Stimulated activated CD8-positive, alpha-beta memory T cell treated with anti-CD3 and anti-CD28 coated beads, Interleukin-12 subunit alpha, Interleukin-12 subunit beta, amount 100 ng/mL, for 1 hour (primary cell): ENCODE data around the gene PABPN1L.
"Not testable (repeated sequence)": the region's sequence is repeated elsewhere in the genome, so short reads cannot be mapped to it uniquely, and the experiment has no call there.

ENCODE experiments used
- DNase-seq: peaks from one replicate; pipeline ENCODE4 v3.0.0-alpha.2; 2020; ENCODE audit warnings: low read depth

PABPN1L gene

GRCh38 chr16:88827727-88828126 is 38.7 kb downstream of the PABPN1L start:
- DNase-seq, result no peak

- no peak for DNase-seq
Observed at GRCh38 chr16:88826070-88826840, 40.2 kb downstream of the PABPN1L start.

- DNase-seq, result no peak
Observed at GRCh38 chr16:88825146-88825545, 41.3 kb downstream of the PABPN1L start.

DNA sequence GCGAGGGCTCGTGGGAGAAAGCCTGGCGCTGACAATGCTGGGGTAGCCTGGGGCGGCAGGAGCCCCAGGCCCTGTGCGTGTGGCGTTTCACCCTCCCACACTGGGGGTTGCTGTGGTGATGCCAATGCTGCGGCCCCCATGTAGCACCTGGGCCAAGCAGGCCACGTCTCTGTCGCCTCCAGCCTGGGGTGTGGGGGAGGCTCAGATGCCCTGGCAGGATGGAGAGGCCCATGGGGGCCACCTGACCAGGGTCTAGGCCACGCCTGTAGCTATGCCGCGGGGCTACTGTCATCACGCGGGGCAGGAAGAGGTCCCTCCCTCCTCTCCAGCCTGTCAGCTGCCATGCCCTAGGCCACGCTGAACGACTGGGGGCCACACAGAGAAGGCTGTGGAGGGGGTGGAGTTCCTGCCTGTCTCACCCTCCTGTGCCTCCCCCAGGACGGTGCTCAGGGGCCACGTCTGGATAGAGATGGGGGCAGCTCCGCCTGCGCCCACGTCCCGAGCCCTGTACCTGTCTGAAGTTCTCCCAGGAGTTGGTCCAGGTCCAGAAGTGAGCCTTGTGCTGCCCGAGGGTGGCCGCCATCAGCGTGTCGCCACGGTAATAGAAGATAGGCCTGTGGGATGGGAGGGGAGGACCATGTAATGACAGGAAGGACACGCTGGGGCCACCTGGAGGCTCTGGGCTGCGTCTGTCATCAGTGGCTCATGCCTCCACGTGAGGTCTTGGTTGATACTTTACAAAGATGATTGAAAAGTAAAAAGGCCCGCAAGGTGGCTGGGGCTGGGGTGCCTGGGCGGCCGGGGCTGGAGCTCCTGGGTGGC is 42.0 kb downstream of the PABPN1L start:
- no peak for DNase-seq

- not testable (repeated sequence) for DNase-seq
Observed at GRCh38 chr16:88823646-88824045, 42.8 kb downstream of the PABPN1L start.

DNA sequence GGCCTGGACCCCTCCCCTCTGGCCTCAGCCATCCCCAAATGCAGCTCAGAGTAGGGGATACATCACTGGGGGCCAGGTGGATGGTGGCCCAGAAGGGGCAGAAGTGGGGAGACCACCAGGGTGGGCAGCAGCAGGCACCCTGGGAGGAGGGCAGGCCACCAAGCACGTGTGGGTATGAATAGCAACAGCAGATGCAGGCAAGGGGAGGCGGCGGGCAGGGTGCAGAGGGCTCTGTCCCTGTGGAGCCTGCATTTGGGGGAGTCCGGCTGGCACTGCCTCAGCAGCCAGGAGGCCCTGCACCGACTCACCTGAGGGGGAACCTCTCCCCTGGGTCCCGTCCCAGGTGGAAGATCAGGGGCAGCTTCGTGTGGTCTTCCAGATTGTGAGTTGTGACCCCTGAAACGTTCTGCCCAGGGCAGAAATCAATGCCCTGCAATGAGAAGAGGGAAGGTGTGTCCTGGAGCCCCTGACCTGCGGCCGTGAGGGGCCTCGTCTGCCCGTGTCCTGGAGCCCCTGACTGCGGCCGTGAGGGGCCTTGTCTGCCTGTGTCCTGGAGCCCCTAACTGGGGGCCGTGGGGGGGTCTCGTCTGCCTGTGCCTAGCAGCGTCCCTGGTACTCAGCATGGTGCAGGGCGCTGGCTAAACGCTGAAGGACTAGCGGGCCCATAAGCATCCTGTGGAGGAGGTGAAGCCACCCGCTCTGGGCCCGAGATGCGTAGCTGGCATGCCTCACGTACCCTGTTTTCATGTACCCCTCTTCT is 44.0 kb downstream of the PABPN1L start:
- no peak for DNase-seq

DNA sequence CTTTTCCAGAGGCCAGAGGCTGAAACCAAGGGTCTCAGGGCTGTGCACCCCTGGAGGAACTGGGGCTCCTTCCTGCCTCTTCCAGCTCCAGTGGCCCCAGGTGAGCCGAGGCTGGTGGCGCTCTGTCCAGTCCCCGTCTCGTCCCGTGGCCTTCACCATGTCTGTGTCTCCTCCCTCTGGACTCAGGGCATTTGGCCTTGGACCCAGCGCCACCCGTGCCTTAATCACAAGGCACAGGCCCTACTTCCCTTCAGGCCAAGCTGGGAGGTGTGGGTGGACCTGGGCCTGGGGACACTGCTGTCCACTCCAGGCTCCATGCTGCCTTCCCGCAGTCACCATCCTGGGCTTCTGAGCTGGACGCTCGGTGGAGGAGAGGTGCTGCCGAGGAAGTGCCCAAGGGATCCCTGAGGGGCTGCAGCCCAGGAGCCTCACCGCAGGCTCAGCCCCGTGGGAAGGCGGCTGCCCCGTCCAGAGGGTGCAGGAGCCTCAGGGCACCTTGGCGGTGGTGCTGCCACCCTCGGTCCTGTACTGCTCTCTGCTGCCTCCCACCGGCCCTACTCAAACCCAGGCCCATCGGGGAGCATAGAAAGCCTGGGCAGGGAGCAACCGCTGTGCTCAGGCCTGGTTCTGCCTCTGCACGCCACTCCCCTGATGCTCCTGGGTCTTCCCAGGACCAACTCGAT is 45.2 kb downstream of the PABPN1L start:
- DNase-seq, result no peak

DNA sequence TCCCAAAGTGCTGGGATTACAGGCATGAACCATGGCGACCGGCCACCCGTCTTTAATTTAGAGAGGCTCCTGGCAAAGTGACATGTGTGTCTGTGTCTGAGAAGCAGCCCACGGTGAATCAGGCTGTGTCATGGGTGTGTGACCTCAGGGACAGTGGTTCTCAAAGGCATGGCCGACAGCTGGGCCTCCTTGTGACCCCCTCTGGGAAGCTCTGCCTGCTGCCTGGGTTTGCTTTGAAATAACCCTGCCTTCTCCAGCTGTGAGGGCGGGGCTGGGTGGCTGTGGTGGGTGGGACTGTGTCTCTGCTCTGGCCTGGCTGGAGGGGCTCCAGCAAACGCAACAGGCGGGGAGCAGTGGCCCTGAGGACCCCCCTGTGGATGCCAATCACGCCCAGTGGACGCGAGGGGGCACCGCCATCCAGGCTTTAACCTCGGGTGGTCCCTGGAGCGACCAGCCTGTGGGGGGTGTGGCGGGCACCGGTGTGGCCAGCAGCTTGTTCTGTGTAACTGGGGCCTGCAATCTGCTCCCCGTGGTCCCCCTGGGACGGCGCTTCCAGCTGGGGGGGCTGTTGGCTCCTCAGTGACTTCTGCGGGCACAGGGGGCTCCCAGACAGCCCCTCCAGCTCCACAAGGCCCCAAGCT is 46.0 kb downstream of the PABPN1L start:
- DNase-seq, result no peak

GRCh38 chr16:88819126-88819525 is 47.3 kb downstream of the PABPN1L start:
- DNase-seq, result no peak

- DNase-seq, result no peak
Observed at GRCh38 chr16:88818575-88818874, 47.9 kb downstream of the PABPN1L start.

DNA sequence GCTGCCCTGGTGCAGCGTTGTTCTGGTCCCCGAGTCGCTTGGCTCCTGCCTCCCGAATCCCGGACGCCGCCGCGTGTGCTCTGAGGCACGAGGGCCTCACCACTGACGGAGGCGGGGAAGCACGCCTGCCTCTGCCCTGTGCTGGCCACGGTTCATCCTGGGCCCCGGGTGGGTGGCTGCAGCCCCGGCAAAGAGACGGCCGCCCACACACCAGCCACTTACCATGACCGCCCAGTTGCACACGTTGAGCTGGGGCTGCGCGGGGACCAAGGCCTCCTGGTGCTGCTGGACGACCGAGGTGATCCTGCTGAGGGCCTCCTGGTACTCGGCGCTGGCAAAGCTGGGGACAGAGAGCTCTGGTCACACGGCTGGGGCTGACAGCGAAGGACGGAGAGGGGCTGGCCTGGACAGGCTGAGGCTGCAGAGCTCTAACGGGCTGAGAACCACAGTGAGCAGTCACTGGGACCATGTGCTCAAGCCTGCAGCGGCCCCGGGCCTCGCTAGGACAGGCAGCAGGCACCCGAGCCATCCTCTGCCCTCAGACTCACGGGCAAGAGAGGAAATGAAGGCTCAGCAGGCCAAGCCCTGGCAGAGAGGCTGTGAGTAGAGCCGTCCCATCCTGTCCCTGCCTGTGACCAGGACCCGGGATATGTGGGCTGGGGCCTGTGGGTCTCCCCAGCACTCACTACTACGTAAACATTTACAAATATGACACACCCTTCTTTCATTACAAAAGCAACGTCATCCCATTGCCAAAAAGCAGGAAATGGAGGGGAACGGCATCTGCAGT is 48.5 kb downstream of the PABPN1L start:
- DNase-seq, result no peak

DNA sequence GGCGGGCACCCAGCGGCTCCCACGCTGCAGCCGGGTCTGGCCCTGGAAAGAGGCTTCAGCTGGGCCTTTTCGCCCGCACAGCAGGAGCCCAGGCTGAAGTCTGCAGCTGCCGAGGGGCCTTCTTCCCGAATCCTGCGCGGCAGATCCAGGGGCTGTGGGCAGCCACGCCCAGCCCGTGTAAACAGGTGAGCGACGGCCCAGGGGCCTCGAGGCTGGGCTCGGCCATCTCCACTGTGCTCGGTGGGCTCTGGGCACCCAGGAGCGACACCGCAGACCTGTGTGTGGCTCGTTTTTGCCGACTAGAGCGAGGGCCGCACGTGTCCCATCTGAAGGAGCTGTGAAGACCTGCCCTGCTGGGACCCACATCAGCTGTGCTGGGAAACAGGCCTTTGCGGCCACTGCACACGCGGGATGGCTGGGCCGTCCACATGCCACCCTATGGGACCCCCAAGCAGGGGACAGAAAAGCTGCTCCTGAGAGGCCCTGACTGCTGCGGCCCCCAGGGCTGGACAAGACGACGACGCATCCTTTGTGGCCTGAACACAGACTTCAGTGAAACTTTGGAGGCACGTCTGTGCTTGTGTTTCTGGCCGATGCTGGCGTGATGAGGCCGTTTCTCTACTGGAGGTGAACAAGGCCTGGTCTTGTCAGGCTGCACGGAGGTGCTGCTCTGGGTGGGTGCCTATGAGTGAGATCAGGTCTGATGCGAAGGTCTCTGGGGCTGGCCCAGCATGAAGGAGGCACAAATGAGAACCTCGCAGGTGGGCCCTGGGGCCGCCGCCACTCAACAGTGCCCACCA is 49.5 kb downstream of the PABPN1L start:
- DNase-seq, result no peak

DNA sequence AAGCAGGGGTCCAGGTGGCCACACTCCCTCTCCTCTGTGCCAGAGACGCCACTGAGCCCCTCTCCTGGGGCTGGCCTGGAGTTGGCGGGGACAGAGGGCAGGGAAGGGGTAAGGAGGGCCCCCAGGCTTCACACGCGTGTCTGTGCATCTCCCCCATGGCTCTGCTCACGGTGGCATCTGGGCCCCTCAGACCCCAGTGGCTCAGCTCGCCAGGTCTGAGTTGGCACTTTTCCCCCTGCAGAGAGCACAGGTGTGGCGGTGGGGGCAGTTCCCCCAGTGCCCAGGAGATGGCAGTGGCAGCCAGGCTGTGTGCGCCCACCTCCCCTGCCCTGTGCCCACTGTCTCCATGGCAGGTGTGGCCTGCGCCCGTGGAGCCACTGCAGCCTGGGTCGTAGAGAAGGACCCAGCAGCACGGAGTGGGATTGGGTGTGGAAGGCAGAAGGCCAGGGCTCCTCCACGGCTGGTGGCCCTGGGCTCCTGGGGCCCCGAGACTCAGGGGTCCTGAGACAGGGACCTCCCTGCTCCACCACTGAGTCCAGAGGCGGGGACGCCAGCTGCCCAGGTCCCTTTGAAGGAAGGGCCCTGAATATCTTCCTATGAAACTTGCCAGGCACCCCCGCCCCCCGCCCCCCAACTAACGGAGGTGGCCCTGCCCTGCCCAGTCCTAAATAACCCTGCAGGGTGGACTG is 50.4 kb downstream of the PABPN1L start:
- no peak for DNase-seq

- DNase-seq, result no peak
Observed at GRCh38 chr16:88815227-88815626, 51.2 kb downstream of the PABPN1L start.

- DNase-seq, result no peak
Observed at GRCh38 chr16:88814144-88814502, 52.3 kb downstream of the PABPN1L start.
